Fibroblast of pulmonary artery (primary cell): ENCODE measurements around the gene RASGRP2.

Experiments
- DNase-seq: peaks from one replicate; pipeline ENCODE4 v3.0.0-alpha.2; 2010; ENCODE audit warnings: low read depth
- H3K4me3 ChIP-seq: replicated peaks from 2 replicates; pipeline ENCODE4 v1.5.1; 2011; ENCODE audit warnings: low read depth, mild to moderate bottlenecking, control low read depth, low read length, moderate library complexity
- CTCF ChIP-seq: IDR thresholded peaks from 2 replicates; pipeline ENCODE4 v1.5.1; 2011; ENCODE audit warnings: mild to moderate bottlenecking, control low read depth, low read length, inconsistent platforms; ENCODE audit errors: missing control alignments

The RASGRP2 gene

GRCh38 chr11:64777449-64778222, 33.7 kb upstream of the RASGRP2 start:
- TF ChIP-seq CTCF, result no peak
- DNase-seq, result peak; percentile 81
- peak overlapping the region; percentile 90 for H3K4me3 ChIP-seq

- TF ChIP-seq CTCF, result no peak
- no peak for DNase-seq
- H3K4me3 ChIP-seq, result peak overlapping the region; percentile 90
These were observed 32.9 kb upstream of the RASGRP2 start for GRCh38 chr11:64776875-64777274.

- H3K4me3 ChIP-seq, result peak overlapping the region; percentile 90
- TF ChIP-seq CTCF, result no peak
- DNase-seq, result no peak
These were observed 32.5 kb upstream of the RASGRP2 start for GRCh38 chr11:64776425-64776824.

- no peak for DNase-seq
- H3K4me3 ChIP-seq, result no peak overlapping the region
- TF ChIP-seq CTCF, result no peak
These were observed 30.2 kb upstream of the RASGRP2 start for GRCh38 chr11:64774144-64774543.

- DNase-seq, result no peak
- no peak overlapping the region for H3K4me3 ChIP-seq
- no peak for TF ChIP-seq CTCF
These were observed 28.5 kb upstream of the RASGRP2 start for GRCh38 chr11:64772303-64773018.

GRCh38 chr11:64771861-64772260, 27.9 kb upstream of the RASGRP2 start:
- no peak for DNase-seq
- no peak overlapping the region for H3K4me3 ChIP-seq
- TF ChIP-seq CTCF, result no peak
